GM21515 (cell line): ENCODE results near the gene COX19.
"Not testable (repeated sequence)": the region's sequence is repeated elsewhere in the genome, so short reads cannot be mapped to it uniquely, and the experiment has no call there.

Source experiments
- ATAC-seq: cut with Tn5 transposase; IDR thresholded peaks from one replicate; pipeline ENCODE4 v1.9.1; 2021; ENCODE audit not compliant: unreplicated experiment

The COX19 gene

GRCh38 chr7:946256-946996 lies 28.9 kb downstream of the COX19 start:
- ATAC-seq, result no peak

GRCh38 chr7:945556-946255 lies 29.6 kb downstream of the COX19 start:
- ATAC-seq, result no peak

- ATAC-seq, result no peak
Measured at GRCh38 chr7:945147-945555, 30.2 kb downstream of the COX19 start.

DNA sequence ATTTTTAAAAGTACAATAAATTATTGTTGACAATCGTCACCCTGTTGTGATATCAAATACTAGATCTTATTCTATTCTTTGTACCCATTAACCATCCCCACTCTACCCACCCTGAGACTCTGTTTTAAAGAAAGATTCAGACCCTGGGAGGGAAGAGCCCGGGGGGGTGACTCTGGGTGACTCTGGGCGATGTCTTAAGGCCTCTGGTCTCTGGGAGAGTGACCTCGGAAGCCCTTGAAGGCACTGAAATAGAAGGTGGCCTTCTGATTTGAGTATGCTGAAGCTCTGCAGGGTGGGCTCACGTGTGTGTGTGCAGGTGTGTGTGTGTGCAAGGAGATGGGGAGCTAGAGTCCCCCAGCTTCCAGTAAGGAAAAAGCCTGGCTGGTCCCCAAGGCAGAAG lies 30.6 kb downstream of the COX19 start:
- no peak for ATAC-seq

GRCh38 chr7:943793-944192 lies 31.6 kb downstream of the COX19 start:
- ATAC-seq, result not testable (repeated sequence)

DNA sequence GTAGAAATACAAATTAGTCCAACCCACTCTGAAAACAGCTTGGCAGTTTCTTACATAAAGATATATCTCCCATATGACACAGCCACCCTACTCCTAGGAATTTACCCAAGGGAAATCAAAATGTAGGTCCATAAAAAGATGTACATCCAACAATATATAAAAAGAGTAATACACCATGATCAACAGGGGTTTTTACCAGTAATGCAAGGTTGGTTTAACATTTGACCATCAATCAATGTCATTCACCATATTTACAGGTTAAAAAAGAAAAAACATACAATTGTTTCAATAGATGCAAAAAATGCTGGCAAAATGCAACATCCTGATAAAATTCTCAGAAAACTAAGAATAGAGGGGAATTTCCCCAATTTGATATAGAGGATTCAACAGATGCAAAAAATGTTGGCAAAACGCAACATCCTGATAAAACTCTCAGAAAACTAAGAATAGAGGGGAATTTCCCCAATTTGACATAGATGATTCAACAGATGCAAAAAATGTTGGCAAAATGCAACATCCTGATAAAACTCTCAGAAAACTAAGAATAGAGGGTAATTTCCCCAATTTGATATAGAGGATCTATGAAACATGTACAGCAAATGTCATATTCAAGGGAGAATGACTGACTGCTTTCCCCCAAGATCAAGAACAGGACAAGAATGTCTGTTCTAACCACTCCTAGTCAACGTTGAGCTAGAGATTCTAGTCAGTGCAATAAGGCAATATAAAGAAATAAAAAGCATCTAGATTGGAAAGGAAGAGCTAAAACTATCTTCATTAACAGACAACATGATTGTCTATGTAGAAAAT lies 34.5 kb downstream of the COX19 start:
- ATAC-seq, result no peak

GRCh38 chr7:939843-940242 lies 35.5 kb downstream of the COX19 start:
- no peak for ATAC-seq

DNA sequence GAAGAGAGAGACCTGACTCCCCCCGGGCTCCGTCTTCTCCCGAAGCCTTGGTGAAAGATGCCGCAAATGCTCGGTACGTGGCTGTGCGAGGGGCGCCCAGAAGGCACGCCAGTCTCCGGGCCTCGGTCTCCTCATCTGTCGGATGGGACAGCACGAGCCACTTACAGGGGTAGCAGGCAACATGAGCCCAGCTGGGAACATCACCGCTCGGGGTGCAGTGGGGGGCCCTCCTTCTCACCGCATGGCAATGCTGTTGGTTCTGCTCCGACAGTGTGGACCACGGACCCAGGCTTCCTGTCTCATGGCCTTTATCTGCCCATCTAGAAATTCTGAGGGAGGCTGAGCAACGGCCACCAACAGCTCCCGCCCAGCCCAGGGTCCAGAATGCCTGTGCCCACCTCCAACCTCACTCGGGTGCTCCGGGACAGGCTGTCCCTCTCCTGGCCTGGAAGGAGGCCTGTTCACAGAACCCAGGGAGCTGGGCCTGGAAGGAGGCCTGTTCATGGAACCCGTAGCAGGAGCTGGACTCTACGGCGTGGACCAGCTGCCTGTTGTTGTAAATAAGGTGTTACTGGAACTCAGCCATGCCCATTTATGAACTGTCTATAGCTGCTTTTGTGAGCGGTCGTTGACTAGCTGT lies 36.7 kb downstream of the COX19 start:
- ATAC-seq, result no peak

DNA sequence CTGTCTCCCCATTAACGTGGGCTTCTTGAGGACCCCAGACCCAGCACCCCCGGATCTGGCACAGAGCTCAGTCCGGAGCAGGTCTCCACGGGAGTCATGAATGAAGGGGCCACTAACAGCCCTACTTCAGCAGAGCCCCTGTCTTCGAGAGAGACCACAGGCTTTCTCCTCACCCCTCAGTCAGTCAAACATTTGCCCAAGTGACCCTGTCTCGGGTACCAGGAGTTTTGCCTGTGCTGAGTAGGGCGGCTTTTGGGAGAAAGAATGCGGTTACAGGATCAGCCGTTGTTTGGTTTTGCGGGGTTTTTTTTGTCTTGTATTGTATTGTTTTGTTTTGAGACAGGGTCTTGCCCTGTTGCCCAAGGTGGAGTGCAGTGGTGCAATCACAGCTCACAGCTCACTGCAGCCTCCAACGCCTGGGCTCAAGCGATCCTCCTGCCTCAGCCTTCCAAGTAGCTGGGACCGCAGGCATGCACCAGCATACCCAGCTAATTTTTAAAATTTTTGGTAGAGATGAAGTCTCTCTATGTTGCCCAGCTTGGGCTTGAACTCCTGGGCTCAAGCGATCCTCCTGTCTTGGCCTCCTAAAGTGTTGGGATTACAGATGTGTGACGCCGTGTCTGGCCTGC lies 37.4 kb downstream of the COX19 start:
- ATAC-seq, result no peak

GRCh38 chr7:936386-937054 lies 38.8 kb downstream of the COX19 start:
- ATAC-seq, result peak; percentile 67

DNA sequence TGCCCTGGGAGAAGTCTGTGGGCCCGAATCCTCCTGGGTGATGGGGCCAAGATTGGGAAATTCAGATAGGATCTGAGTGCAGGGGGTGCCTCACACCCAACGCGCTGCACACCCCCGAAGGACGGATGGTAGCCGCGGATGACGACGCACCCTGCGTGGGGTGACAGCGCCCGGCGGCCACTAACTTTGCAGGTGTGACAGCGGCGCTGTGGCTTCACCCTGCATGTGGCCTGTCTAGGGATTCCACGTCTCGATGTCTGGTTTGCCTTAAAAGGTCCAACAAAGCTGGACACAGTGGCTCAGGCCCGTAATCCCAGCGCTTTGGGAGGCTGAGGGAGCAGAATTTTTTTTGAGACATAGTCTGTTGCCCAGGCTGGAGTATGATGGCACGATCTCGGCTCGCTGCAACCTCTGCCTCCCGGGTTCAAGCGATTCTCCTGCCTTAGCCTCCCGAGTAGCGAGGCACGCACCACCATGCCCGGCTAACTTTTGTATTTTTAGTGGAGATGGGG lies 39.4 kb downstream of the COX19 start:
- no peak for ATAC-seq

- no peak for ATAC-seq
Measured at GRCh38 chr7:935164-935873, 40.0 kb downstream of the COX19 start.

- no peak for ATAC-seq
Measured at GRCh38 chr7:934469-935163, 40.7 kb downstream of the COX19 start.

GRCh38 chr7:932651-932975 lies 42.7 kb downstream of the COX19 start:
- ATAC-seq, result no peak

DNA sequence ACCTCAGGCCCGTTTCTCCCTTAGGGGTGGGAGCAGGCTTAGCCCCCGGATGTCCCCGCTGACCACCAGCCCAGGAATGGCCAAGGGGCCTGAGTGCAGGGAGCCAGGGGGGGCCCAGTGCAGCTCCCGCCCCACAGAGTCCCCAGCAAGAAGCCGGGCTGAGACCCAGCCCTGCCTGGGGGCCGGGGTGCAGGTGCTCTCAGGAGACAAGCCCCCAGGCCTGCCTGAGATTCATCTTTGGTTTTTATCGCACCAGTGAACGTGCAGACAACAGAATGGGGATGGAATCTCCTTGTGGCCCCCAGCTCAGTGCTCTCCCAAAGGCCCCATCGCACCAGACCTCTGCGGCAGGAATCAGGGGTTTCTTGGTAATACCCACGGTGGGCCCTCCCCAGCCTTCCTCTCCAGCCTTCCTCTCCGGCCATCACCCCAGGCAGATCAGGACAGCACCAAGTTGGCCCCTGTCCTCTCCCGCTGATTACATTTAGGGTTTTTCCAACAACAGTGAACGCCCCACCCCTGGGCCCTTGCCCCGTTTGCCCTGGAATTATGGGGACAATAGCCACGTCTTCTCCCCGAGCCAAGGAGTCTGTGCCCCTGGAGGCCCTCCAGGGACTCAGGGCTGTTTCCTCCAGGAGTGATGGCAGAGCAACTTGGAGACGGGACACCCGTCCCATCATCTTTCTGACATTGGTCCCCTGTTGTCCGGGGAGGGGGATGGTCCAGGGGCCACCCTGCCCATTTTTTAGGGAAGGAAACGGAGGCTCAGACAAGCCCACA lies 43.3 kb downstream of the COX19 start:
- ATAC-seq, result no peak

DNA sequence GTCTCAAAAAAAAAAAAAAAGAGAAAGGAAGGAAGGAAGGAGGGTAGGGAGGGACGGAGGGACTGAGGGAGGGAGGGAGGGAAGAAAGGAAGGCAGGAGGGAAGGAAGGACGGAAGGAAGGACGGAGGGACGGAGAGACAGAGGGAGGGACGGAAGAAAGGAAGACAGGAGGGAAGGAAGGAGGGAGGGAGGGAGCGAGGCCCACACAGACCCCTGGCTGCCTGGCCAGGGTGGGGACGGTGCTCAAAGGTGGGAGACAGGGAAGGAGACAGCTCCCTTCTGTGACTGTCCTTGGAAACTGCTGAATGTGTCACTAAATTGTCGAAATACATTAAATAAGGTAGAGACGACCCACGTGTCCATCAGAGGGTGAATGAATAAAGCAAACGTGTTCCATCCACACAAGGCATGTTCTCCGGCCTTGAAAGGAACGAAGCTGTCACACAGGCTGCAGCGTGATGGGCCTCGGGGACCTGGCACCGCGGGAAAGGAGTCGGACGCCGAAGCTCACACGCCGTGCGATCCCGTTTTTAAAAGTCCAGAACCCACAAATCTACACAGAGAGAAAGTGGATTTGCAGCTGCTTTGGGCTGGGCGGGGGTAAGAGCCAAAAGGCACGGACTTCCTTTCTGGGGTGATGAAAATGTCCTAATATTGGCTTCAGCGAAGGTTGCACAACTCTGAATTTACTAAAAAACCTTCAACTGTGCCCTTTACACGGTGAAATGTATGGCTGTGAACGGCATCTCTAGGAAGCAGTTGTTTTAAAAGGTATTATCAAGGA lies 44.2 kb downstream of the COX19 start:
- no peak for ATAC-seq

DNA sequence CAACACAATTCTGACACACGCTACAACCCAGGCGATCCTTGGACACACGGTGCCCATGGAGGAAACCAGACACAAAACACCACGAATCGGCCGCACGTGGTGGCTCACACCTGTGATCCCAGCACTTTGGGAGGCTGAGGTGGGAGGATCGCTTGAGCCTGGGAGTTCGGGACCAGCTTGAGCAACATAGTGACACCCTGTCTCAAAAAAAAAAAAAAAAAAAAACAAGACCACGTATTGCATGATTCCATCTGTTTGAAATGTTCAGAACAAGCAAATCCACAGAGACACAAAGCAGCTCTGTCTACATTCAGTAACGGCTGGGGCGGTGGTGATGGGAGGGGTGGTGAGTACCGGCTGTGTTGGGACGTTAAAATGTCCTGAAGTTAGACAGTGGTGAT lies 46.0 kb downstream of the COX19 start:
- ATAC-seq, result no peak
